Loucy (cell line): ENCODE data around the gene CRELD2.

Experiments
- H2AFZ ChIP-seq: fragments of 200-600 bp; sonication (generic); 2 replicates; pipeline ENCODE4 v1.6.0; 2016; ENCODE audit warnings: antibody characterized with exemption, mild to moderate bottlenecking, low read length, moderate library complexity
- H3F3A ChIP-seq: fragments of 200-600 bp; 2 replicates; pipeline ENCODE4 v1.6.0; 2016; ENCODE audit warnings: antibody characterized with exemption, low read depth, mild to moderate bottlenecking
- H3K27me3 ChIP-seq: fragments of 200-600 bp; sonication (generic); 2 replicates; pipeline ENCODE4 v1.6.1; 2014; ENCODE audit warnings: low read length, mild to moderate bottlenecking; ENCODE audit not compliant: insufficient read depth, poor library complexity, severe bottlenecking
- H3K36me3 ChIP-seq: fragments of 200-600 bp; sonication (generic); 2 replicates; pipeline ENCODE4 v1.6.1; 2016; ENCODE audit warnings: low read length; ENCODE audit not compliant: insufficient read depth
- H3K4me1 ChIP-seq: fragments of 200-600 bp; sonication (generic); 2 replicates; pipeline ENCODE4 v1.5.1; 2014; ENCODE audit warnings: low read length, mild to moderate bottlenecking; ENCODE audit not compliant: insufficient read depth, poor library complexity, severe bottlenecking
- H3K4me2 ChIP-seq: fragments of 200-600 bp; sonication (generic); 2 replicates; pipeline ENCODE4 v1.6.0; 2014; ENCODE audit warnings: antibody characterized with exemption, low read length, low read depth, mild to moderate bottlenecking; ENCODE audit not compliant: poor library complexity, severe bottlenecking
- H3K4me3 ChIP-seq: fragments of 200-600 bp; sonication (generic); 2 replicates; pipeline ENCODE4 v1.5.1; 2014; ENCODE audit warnings: low read length, mild to moderate bottlenecking, mixed read lengths; ENCODE audit not compliant: poor library complexity, severe bottlenecking
- H3K79me2 ChIP-seq: fragments of 200-600 bp; sonication (generic); 2 replicates; pipeline ENCODE4 v1.6.1; 2014; ENCODE audit warnings: low read length; ENCODE audit not compliant: insufficient read depth
- H3K9ac ChIP-seq: fragments of 200-600 bp; sonication (generic); 2 replicates; pipeline ENCODE4 v1.6.0; 2014; ENCODE audit warnings: mild to moderate bottlenecking, low read depth, low read length, moderate library complexity; ENCODE audit not compliant: poor library complexity, severe bottlenecking
- H3K9me2 ChIP-seq: fragments of 200-600 bp; sonication (generic); replicated peaks from 2 replicates; pipeline ENCODE4 v1.6.1; 2016; ENCODE audit warnings: low read depth, low read length, mixed read lengths
- H3K9me3 ChIP-seq: fragments of 200-600 bp; sonication (generic); 2 replicates; pipeline ENCODE4 v1.6.1; 2014; ENCODE audit warnings: mild to moderate bottlenecking, antibody characterized with exemption, low read length, low read depth; ENCODE audit not compliant: insufficient read depth
- H4K20me1 ChIP-seq: fragments of 200-600 bp; sonication (generic); 2 replicates; pipeline ENCODE4 v1.6.0; 2014; ENCODE audit warnings: antibody characterized with exemption, low read length, mild to moderate bottlenecking; ENCODE audit not compliant: insufficient read depth, poor library complexity, severe bottlenecking
- CTCF ChIP-seq: fragments of 200-600 bp; sonication (generic); conservative IDR thresholded peaks from 2 replicates; pipeline ENCODE4 v1.5.1; 2014; ENCODE audit warnings: mild to moderate bottlenecking, antibody characterized with exemption, low read length
- EZH2phosphoT487 ChIP-seq: fragments of 200-600 bp; IDR thresholded peaks from 2 replicates; pipeline ENCODE4 v1.6.1; 2018; ENCODE audit warnings: antibody characterized with exemption, mild to moderate bottlenecking, moderate library complexity, borderline replicate concordance

Gene CRELD2

GRCh38 chr22:49946612-49947295, 28.3 kb downstream of the CRELD2 start:
- Histone ChIP-seq H3K9me3 (no peaks in the 10 kb centered on the region), H3K27me3 (no peaks in the 10 kb centered on the region), H4K20me1 (no peaks in the 10 kb centered on the region), H3F3A (0 out of 2 replicates have a peak, but pooled peaks cover 5% of the 10 kb centered on the region), H3K4me2 (no peak overlapping the region), H3K4me3 (no peak overlapping the region), H2AFZ (no peak overlapping the region), H3K9ac (no peak overlapping the region), H3K36me3 (no peaks in the 10 kb centered on the region), H3K4me1 (peaks cover 6% of the 10 kb centered on the region), H3K79me2 (no peaks in the 10 kb centered on the region), H3K9me2 (no peaks in the 10 kb centered on the region)
- TF ChIP-seq EZH2phosphoT487 (no peak), CTCF (no peak)

GRCh38 chr22:49947296-49947622, 28.8 kb downstream of the CRELD2 start:
- Histone ChIP-seq H3K4me2 (no peak overlapping the region), H3K9me3 (no peaks in the 10 kb centered on the region), H3K4me3 (no peak overlapping the region), H3K9ac (no peak overlapping the region), H3K36me3 (no peaks in the 10 kb centered on the region), H3K79me2 (no peaks in the 10 kb centered on the region), H3K27me3 (no peaks in the 10 kb centered on the region), H4K20me1 (no peaks in the 10 kb centered on the region), H3K4me1 (peaks cover 11% of the 10 kb centered on the region), H3K9me2 (no peaks in the 10 kb centered on the region), H2AFZ (no peak overlapping the region), H3F3A (0 out of 2 replicates have a peak, but pooled peaks cover 5% of the 10 kb centered on the region)
- TF ChIP-seq EZH2phosphoT487 (no peak), CTCF (no peak)

GRCh38 chr22:49948116-49948957, 29.9 kb downstream of the CRELD2 start:
- Histone ChIP-seq H2AFZ (no peak overlapping the region), H3K4me1 (peaks cover 11% of the 10 kb centered on the region), H3K79me2 (no peaks in the 10 kb centered on the region), H3K27me3 (no peaks in the 10 kb centered on the region), H4K20me1 (no peaks in the 10 kb centered on the region), H3K4me3 (no peak overlapping the region), H3F3A (0 out of 2 replicates have a peak, but pooled peaks cover 5% of the 10 kb centered on the region), H3K36me3 (no peaks in the 10 kb centered on the region), H3K9me2 (no peaks in the 10 kb centered on the region), H3K9me3 (no peaks in the 10 kb centered on the region), H3K4me2 (no peak overlapping the region), H3K9ac (no peak overlapping the region)
- TF ChIP-seq CTCF (no peak), EZH2phosphoT487 (no peak)
